ENCODE results near the gene AWAT2. TPM values are rescaled to one million over a fixed set of nuclear protein-coding genes. Genes with fewer than 3 reads are reported as not detected.

Gene AWAT2
- total RNA-seq, 1 experiment from 2014 or later = not detected

GRCh38 chrX:70043685-70044084 is 6.1 kb downstream of the AWAT2 start:
- Histone ChIP-seq H3K4me2 (no peak overlapping the region), H3K27me3 (ENCODE audit: insufficient read depth, low read depth) (no peaks in the 10 kb centered on the region), H2AFZ (no peak overlapping the region), H3K9me3 (ENCODE audit: insufficient read depth, low read depth) (no peaks in the 10 kb centered on the region), H3F3A (ENCODE audit: insufficient read depth, low read depth) (no peaks in the 10 kb centered on the region), H3K27ac (no peak overlapping the region), H3K79me2 (ENCODE audit: low read depth) (no peaks in the 10 kb centered on the region), H4K20me1 (ENCODE audit: insufficient read depth) (no peaks in the 10 kb centered on the region), H3K9me2 (ENCODE audit: insufficient read depth) (no peaks in the 10 kb centered on the region), H3K36me3 (ENCODE audit: low read depth) (no peaks in the 10 kb centered on the region), H3K4me3 (no peak overlapping the region), H3K4me1 (replicated peaks; ENCODE audit: insufficient read depth) (no peaks in the 10 kb centered on the region)
- intact Hi-C loops (cut with micrococcal nuclease; ENCODE audit: unreplicated experiment) = no loop called here
- POLR2A ChIA-PET (ENCODE audit: unreplicated experiment) = no interaction called here
- no TSS peak for BruUV-seq (replicated peaks)
- CTCF ChIA-PET = no interaction called here
- no peak for DNase-seq
- TF ChIP-seq EZH2 (IDR thresholded peaks at IDR 0.05; ENCODE audit: low read depth) = no peak
- TF ChIP-seq, protein P1, sequence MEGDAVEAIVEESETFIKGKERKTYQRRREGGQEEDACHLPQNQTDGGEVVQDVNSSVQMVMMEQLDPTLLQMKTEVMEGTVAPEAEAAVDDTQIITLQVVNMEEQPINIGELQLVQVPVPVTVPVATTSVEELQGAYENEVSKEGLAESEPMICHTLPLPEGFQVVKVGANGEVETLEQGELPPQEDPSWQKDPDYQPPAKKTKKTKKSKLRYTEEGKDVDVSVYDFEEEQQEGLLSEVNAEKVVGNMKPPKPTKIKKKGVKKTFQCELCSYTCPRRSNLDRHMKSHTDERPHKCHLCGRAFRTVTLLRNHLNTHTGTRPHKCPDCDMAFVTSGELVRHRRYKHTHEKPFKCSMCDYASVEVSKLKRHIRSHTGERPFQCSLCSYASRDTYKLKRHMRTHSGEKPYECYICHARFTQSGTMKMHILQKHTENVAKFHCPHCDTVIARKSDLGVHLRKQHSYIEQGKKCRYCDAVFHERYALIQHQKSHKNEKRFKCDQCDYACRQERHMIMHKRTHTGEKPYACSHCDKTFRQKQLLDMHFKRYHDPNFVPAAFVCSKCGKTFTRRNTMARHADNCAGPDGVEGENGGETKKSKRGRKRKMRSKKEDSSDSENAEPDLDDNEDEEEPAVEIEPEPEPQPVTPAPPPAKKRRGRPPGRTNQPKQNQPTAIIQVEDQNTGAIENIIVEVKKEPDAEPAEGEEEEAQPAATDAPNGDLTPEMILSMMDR (conservative IDR thresholded peaks at IDR 0.05) = no peak

DNA sequence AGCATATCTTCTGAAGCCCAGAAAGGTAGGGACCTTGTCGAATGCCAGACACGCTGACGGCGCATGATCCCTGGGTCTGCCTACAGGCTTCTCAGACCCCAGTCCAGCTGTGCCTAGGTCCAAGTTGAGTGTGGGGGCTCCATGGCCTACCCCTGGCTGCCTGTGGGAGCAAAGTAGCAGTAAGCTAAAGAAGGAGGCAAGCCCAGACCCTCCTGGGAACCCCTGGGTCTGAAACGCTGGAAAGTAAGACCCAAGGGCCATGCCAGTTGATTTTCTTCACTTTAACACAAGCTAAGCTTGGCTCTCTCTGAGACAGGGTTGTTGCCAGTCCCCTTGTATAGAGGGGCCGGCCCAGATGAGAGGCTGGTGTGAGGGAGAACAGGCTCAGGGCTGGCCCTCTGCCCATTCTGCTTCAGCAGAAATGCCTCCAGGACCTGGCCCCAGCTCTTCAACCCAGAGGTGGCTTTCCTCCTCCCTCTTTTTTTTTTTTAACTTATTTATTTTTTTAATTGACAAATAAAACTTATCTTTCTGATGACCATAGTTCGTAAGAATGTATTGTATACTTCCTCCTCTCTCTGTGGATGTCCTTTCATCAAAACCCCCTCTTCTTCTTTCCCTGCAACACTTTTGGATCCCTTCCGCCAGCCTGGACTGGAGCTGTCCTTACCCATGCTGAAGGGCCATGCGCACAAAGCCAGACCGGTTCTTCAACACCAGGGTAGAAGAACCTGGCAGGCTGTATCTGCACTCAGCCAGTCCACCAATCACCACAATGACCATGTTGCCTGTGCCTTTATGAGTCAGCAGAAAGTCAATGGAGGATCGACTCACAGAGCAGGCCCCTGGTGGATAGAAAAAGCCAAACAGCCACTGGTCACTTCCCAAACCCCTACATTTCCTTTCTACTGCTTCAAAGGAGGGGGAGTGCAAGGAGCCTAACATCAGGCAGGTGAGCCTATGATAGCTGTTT is 7.1 kb downstream of the AWAT2 start:
- no peaks in the 10 kb centered on the region for H3K36me3 ChIP-seq (ENCODE audit: low read depth)
- no peaks in the 10 kb centered on the region for H3K9me3 ChIP-seq (ENCODE audit: insufficient read depth, low read depth)
- no peak overlapping the region for H3K4me3 ChIP-seq
- no peak overlapping the region for H3K4me2 ChIP-seq
- H3K27ac ChIP-seq = no peak overlapping the region
- H4K20me1 ChIP-seq (ENCODE audit: insufficient read depth) = no peaks in the 10 kb centered on the region
- CTCF ChIA-PET = no interaction called here
- no peaks in the 10 kb centered on the region for H3K4me1 ChIP-seq (replicated peaks; ENCODE audit: insufficient read depth)
- peak in 1 of 2 experiments; percentile 2 for DNase-seq
- intact Hi-C loops (cut with micrococcal nuclease; ENCODE audit: unreplicated experiment) = no loop called here
- H2AFZ ChIP-seq = no peak overlapping the region
- H3F3A ChIP-seq (ENCODE audit: insufficient read depth, low read depth) = no peaks in the 10 kb centered on the region
- no peaks in the 10 kb centered on the region for H3K9me2 ChIP-seq (ENCODE audit: insufficient read depth)
- H3K79me2 ChIP-seq (ENCODE audit: low read depth) = no peaks in the 10 kb centered on the region
- BruUV-seq (replicated peaks) = no TSS peak
- H3K27me3 ChIP-seq (ENCODE audit: insufficient read depth, low read depth) = no peaks in the 10 kb centered on the region
- POLR2A ChIA-PET (ENCODE audit: unreplicated experiment) = no interaction called here
- no peak for TF ChIP-seq EZH2 (IDR thresholded peaks at IDR 0.05; ENCODE audit: low read depth)
- TF ChIP-seq, protein P1 (conservative IDR thresholded peaks at IDR 0.05) = no peak

GRCh38 chrX:70041993-70042392 is 7.7 kb downstream of the AWAT2 start:
- intact Hi-C loops (cut with micrococcal nuclease; ENCODE audit: unreplicated experiment) = no loop called here
- ChIA-PET POLR2A (ENCODE audit: unreplicated experiment) (no interaction called here), CTCF (no interaction called here)
- no peaks in the 10 kb centered on the region for H3K9me3 ChIP-seq (ENCODE audit: insufficient read depth, low read depth)
- TF ChIP-seq, protein P1 (conservative IDR thresholded peaks at IDR 0.05) = no peak
- no peaks in the 10 kb centered on the region for H3F3A ChIP-seq (ENCODE audit: insufficient read depth, low read depth)
- H3K4me3 ChIP-seq = no peak overlapping the region
- no peaks in the 10 kb centered on the region for H3K36me3 ChIP-seq (ENCODE audit: low read depth)
- no peak for DNase-seq
- H3K79me2 ChIP-seq (ENCODE audit: low read depth) = no peaks in the 10 kb centered on the region
- no peaks in the 10 kb centered on the region for H3K9me2 ChIP-seq (ENCODE audit: insufficient read depth)
- H3K27ac ChIP-seq = no peak overlapping the region
- no TSS peak for BruUV-seq (replicated peaks)
- no peak overlapping the region for H2AFZ ChIP-seq
- no peaks in the 10 kb centered on the region for H3K27me3 ChIP-seq (ENCODE audit: insufficient read depth, low read depth)
- H3K4me2 ChIP-seq = no peak overlapping the region
- no peaks in the 10 kb centered on the region for H4K20me1 ChIP-seq (ENCODE audit: insufficient read depth)
- no peaks in the 10 kb centered on the region for H3K4me1 ChIP-seq (replicated peaks; ENCODE audit: insufficient read depth)
